ENCODE measurements around the gene ZCCHC18.
"Not testable (repeated sequence)": the region's sequence is repeated elsewhere in the genome, so short reads cannot be mapped to it uniquely, and the experiment has no call there.

ZCCHC18 gene

DNA sequence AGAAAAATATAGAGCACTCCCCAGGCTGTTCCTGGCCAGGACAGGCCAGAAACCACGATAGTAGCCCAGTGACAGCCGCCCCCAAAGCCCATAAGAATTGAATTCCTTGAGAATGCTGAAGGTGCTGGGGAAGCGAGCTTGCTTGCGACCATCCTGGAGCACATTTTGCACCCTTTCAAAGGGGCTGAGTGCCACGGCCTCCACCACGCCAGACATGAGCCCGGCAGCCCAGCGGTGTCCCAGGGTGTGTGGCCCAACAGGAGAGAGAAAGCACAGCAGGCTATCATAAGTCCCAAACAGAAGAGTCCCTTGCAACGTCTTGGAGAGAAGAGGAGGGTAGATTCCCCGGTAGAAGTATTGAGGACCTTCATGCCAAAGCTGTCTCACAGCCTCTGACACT lies 7.6 kb upstream of the ZCCHC18 start:
- H3K36me3 ChIP-seq (ENCODE audit: insufficient read depth, low read length): no peaks in the 10 kb centered on the region
- no peak overlapping the region for H3K27ac ChIP-seq (ENCODE audit: low read depth, low read length)
- no peaks in the 10 kb centered on the region for H3K79me2 ChIP-seq (ENCODE audit: control insufficient read depth, insufficient read depth, low read length, unreplicated experiment)
- H2AFZ ChIP-seq (ENCODE audit: low read length, unreplicated experiment): no peak overlapping the region
- H3K4me3 ChIP-seq (ENCODE audit: low read depth, low read length): no peak overlapping the region
- H3K27me3 ChIP-seq (ENCODE audit: insufficient read depth, low read length): peaks cover 7% of the 10 kb centered on the region; the same call in 1 of the 2 replicates
- H3K4me1 ChIP-seq (ENCODE audit: control insufficient read depth, insufficient read depth, low read length, unreplicated experiment): no peaks in the 10 kb centered on the region

GRCh38 chrX:104105330-104106262 lies 6.7 kb upstream of the ZCCHC18 start:
- Histone ChIP-seq H3K79me2 (ENCODE audit: control insufficient read depth, insufficient read depth, low read length, unreplicated experiment) (no peaks in the 10 kb centered on the region), H2AFZ (ENCODE audit: low read length, unreplicated experiment) (no peak overlapping the region), H3K27ac (ENCODE audit: low read depth, low read length) (no peak overlapping the region), H3K27me3 (ENCODE audit: insufficient read depth, low read length) (peaks cover 3% of the 10 kb centered on the region; the same call in 1 of the 2 replicates), H3K4me1 (ENCODE audit: control insufficient read depth, insufficient read depth, low read length, unreplicated experiment) (no peaks in the 10 kb centered on the region), H3K4me3 (ENCODE audit: low read depth, low read length) (no peak overlapping the region), H3K36me3 (ENCODE audit: insufficient read depth, low read length) (no peaks in the 10 kb centered on the region)

GRCh38 chrX:104108955-104109354 lies 3.4 kb upstream of the ZCCHC18 start:
- H3K4me3 ChIP-seq (ENCODE audit: low read depth, low read length): no peak overlapping the region
- H2AFZ ChIP-seq (ENCODE audit: low read length, unreplicated experiment): no peak overlapping the region
- H3K27me3 ChIP-seq (ENCODE audit: insufficient read depth, low read length): no peaks in the 10 kb centered on the region; the same call in 1 of the 2 replicates
- no peaks in the 10 kb centered on the region for H3K79me2 ChIP-seq (ENCODE audit: control insufficient read depth, insufficient read depth, low read length, unreplicated experiment)
- no peaks in the 10 kb centered on the region for H3K36me3 ChIP-seq (ENCODE audit: insufficient read depth, low read length)
- no peaks in the 10 kb centered on the region for H3K4me1 ChIP-seq (ENCODE audit: control insufficient read depth, insufficient read depth, low read length, unreplicated experiment)
- H3K27ac ChIP-seq (ENCODE audit: low read depth, low read length): no peak overlapping the region

DNA sequence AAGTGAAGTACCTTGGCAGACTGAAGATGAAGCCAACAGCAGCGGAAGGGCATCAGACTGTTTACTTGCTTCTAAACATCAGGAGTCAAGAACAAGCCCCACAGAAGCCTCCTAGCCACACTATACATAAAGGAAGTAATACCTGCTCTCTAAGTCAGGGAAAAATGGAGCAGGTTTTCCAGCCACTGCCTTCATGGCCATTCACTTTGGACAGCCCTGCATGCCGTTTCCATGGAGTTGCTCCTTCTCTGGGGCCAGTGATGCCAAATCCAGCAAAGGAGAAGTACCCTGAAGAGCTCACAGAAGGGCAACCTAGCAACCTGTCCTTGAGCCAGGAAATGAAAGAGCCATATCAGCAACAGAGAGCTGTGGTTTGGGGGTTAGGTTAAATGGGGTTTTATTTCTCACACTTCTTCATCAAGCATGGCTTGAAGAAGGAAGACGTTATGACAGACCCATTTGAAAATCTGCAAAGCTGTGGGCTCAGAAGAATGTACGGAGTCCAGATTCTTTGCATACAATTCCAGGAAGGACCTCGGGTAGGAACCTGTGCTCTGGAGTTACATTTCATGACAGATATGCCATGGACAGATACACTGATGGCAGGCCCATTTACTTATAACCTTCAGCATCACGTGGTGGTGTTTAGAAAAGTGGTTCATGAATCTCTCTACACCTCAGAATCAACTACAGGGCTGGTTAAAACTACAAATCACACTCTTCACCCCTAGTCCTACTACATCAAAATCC lies 1.7 kb upstream of the ZCCHC18 start:
- not testable (repeated sequence) for H3K36me3 ChIP-seq (ENCODE audit: insufficient read depth, low read length); H2AFZ ChIP-seq (ENCODE audit: low read length, unreplicated experiment); H3K27me3 ChIP-seq (ENCODE audit: insufficient read depth, low read length); H3K4me1 ChIP-seq (ENCODE audit: control insufficient read depth, insufficient read depth, low read length, unreplicated experiment); H3K4me3 ChIP-seq (ENCODE audit: low read depth, low read length); H3K79me2 ChIP-seq (ENCODE audit: control insufficient read depth, insufficient read depth, low read length, unreplicated experiment); H3K27ac ChIP-seq (ENCODE audit: low read depth, low read length)

- no peaks in the 10 kb centered on the region for H3K36me3 ChIP-seq (ENCODE audit: insufficient read depth, low read length)
- H3K27ac ChIP-seq (ENCODE audit: low read depth, low read length): no peak overlapping the region
- H3K79me2 ChIP-seq (ENCODE audit: control insufficient read depth, insufficient read depth, low read length, unreplicated experiment): no peaks in the 10 kb centered on the region
- no peaks in the 10 kb centered on the region for H3K4me1 ChIP-seq (ENCODE audit: control insufficient read depth, insufficient read depth, low read length, unreplicated experiment)
- no peaks in the 10 kb centered on the region; the same call in 1 of the 2 replicates for H3K27me3 ChIP-seq (ENCODE audit: insufficient read depth, low read length)
- H3K4me3 ChIP-seq (ENCODE audit: low read depth, low read length): peak overlapping the region; percentile 86
- H2AFZ ChIP-seq (ENCODE audit: low read length, unreplicated experiment): peak overlapping the region; percentile 50
Measured at GRCh38 chrX:104113222-104113965, 1.1 kb downstream of the ZCCHC18 start.

- Histone ChIP-seq H3K79me2 (ENCODE audit: control insufficient read depth, insufficient read depth, low read length, unreplicated experiment) (no peaks in the 10 kb centered on the region), H3K27me3 (ENCODE audit: insufficient read depth, low read length) (no peaks in the 10 kb centered on the region), H3K27ac (ENCODE audit: low read depth, low read length) (no peak overlapping the region), H3K36me3 (ENCODE audit: insufficient read depth, low read length) (no peaks in the 10 kb centered on the region), H2AFZ (ENCODE audit: low read length, unreplicated experiment) (no peak overlapping the region), H3K4me1 (ENCODE audit: control insufficient read depth, insufficient read depth, low read length, unreplicated experiment) (no peaks in the 10 kb centered on the region), H3K4me3 (ENCODE audit: low read depth, low read length) (no peak overlapping the region)
Measured at GRCh38 chrX:104117759-104118158, 5.4 kb downstream of the ZCCHC18 start.

- H3K4me3 ChIP-seq (ENCODE audit: low read depth, low read length): no peak overlapping the region
- no peak overlapping the region for H3K27ac ChIP-seq (ENCODE audit: low read depth, low read length)
- no peaks in the 10 kb centered on the region for H3K79me2 ChIP-seq (ENCODE audit: control insufficient read depth, insufficient read depth, low read length, unreplicated experiment)
- no peaks in the 10 kb centered on the region for H3K27me3 ChIP-seq (ENCODE audit: insufficient read depth, low read length)
- H3K4me1 ChIP-seq (ENCODE audit: control insufficient read depth, insufficient read depth, low read length, unreplicated experiment): no peaks in the 10 kb centered on the region
- no peaks in the 10 kb centered on the region for H3K36me3 ChIP-seq (ENCODE audit: insufficient read depth, low read length)
- no peak overlapping the region for H2AFZ ChIP-seq (ENCODE audit: low read length, unreplicated experiment)
Measured at GRCh38 chrX:104118765-104119164, 6.4 kb downstream of the ZCCHC18 start.

DNA sequence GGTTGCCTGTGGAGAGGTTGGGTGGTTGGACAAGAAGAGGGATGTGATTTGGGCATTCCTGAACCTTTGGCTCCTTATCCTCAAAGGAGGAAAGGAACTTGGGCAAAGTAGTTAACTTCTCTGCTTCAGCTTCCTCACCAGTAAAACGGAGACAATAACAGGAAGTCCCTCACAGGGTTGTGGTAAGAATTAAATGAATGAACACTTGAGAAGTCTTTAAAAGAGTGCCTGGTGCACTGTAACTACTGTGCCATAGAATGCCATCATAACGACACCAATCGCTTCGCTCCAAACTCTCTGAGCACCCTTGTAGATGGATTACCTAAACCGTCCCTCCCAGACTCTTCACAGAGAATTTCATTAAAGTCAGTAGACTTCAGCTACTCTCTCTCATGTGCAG lies 10.5 kb downstream of the ZCCHC18 start:
- no peak overlapping the region for H2AFZ ChIP-seq (ENCODE audit: low read length, unreplicated experiment)
- no peaks in the 10 kb centered on the region for H3K36me3 ChIP-seq (ENCODE audit: insufficient read depth, low read length)
- H3K27me3 ChIP-seq (ENCODE audit: insufficient read depth, low read length): no peaks in the 10 kb centered on the region
- no peaks in the 10 kb centered on the region for H3K4me1 ChIP-seq (ENCODE audit: control insufficient read depth, insufficient read depth, low read length, unreplicated experiment)
- no peak overlapping the region for H3K27ac ChIP-seq (ENCODE audit: low read depth, low read length)
- H3K79me2 ChIP-seq (ENCODE audit: control insufficient read depth, insufficient read depth, low read length, unreplicated experiment): no peaks in the 10 kb centered on the region
- no peak overlapping the region for H3K4me3 ChIP-seq (ENCODE audit: low read depth, low read length)

DNA sequence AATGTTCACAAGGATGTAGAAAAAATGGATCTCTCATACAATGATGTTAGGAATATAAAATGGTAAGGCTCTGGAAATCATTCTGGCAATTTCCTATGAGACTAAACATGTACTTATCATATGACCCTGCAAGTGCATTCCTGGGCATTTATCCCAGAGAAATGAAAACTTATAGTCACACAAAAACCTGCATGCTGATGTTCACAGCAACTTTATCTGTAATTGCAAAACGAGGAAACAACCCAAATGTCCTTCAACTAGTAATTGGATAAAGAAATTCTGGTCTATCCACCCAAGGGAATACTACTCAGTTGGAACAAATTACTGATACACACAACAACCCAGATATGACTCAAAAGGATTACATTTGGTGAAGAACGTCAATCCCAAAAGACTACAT lies 14.5 kb downstream of the ZCCHC18 start:
- Histone ChIP-seq H3K4me1 (ENCODE audit: control insufficient read depth, insufficient read depth, low read length, unreplicated experiment) (no peaks in the 10 kb centered on the region), H3K36me3 (ENCODE audit: insufficient read depth, low read length) (no peaks in the 10 kb centered on the region), H2AFZ (ENCODE audit: low read length, unreplicated experiment) (no peak overlapping the region), H3K4me3 (ENCODE audit: low read depth, low read length) (no peak overlapping the region), H3K27me3 (ENCODE audit: insufficient read depth, low read length) (no peaks in the 10 kb centered on the region), H3K27ac (ENCODE audit: low read depth, low read length) (no peak overlapping the region; the same call in 1 of the 2 replicates), H3K79me2 (ENCODE audit: control insufficient read depth, insufficient read depth, low read length, unreplicated experiment) (no peaks in the 10 kb centered on the region)

DNA sequence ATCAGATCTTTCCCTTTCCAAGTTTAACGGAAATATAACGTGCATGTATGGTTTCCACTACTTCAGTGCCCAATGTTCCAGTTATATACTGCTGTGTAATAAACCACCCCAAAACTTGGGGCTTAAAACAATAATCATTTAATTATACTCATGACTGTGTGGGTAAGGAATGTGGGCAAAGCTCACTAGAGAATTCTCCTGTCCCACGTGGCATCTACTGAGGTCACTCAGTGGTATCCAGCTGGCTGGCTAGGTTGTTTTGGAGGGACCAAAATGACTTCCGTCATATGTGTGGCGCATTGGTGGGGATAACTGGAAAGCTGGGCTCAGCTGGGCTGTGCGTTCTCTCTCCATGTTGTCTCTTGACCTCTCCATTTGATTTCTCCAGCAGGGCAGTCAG lies 18.5 kb downstream of the ZCCHC18 start:
- H3K4me3 ChIP-seq (ENCODE audit: low read depth, low read length): no peak overlapping the region

More for the DNA sequence above, 18.5 kb downstream of the ZCCHC18 start:
- Histone ChIP-seq H3K4me1 (ENCODE audit: control insufficient read depth, insufficient read depth, low read length, unreplicated experiment) (no peaks in the 10 kb centered on the region), H3K27ac (ENCODE audit: low read depth, low read length) (no peak overlapping the region), H2AFZ (ENCODE audit: low read length, unreplicated experiment) (no peak overlapping the region), H3K36me3 (ENCODE audit: insufficient read depth, low read length) (no peaks in the 10 kb centered on the region), H3K79me2 (ENCODE audit: control insufficient read depth, insufficient read depth, low read length, unreplicated experiment) (no peaks in the 10 kb centered on the region), H3K27me3 (ENCODE audit: insufficient read depth, low read length) (no peaks in the 10 kb centered on the region)
